NOMO-1 treated with dmso at 0.1 percent for 144 hours (cell line): ENCODE data around the gene AKAP13.
"Not testable (repeated sequence)": the region's sequence is repeated elsewhere in the genome, so short reads cannot be mapped to it uniquely, and the experiment has no call there.

Source experiments
- DNase-seq: peaks from one replicate; lab custom pipeline; 2025; ENCODE audit not compliant: unreplicated experiment; lab: John Stamatoyannopoulos, UW

Gene AKAP13

GRCh38 chr15:85380217-85380811 is at the start of gene AKAP13:
AKAP13 (plus strand) TSS chr15:85380603; CDS start chr15:85485721, 105,118 bp downstream.
- peak; percentile 96 for DNase-seq

- peak; percentile 69 for DNase-seq
These were observed 49.4 kb upstream of the AKAP13 start for GRCh38 chr15:85330901-85331588.

GRCh38 chr15:85331655-85332285 is 48.6 kb upstream of the AKAP13 start:
- DNase-seq = no peak

- DNase-seq = no peak
These were observed 47.1 kb upstream of the AKAP13 start for GRCh38 chr15:85333132-85333831.

- DNase-seq = no peak
These were observed 46.2 kb upstream of the AKAP13 start for GRCh38 chr15:85334241-85334640.

- no peak for DNase-seq
These were observed 45.0 kb upstream of the AKAP13 start for GRCh38 chr15:85335193-85335942.

GRCh38 chr15:85336880-85337279 is 43.5 kb upstream of the AKAP13 start:
- no peak for DNase-seq

GRCh38 chr15:85337425-85338074 is 42.9 kb upstream of the AKAP13 start:
- no peak for DNase-seq

GRCh38 chr15:85340321-85340665 is 40.1 kb upstream of the AKAP13 start:
- no peak for DNase-seq

- DNase-seq = no peak
These were observed 39.6 kb upstream of the AKAP13 start for GRCh38 chr15:85340852-85341251.

- not testable (repeated sequence) for DNase-seq
These were observed 38.2 kb upstream of the AKAP13 start for GRCh38 chr15:85342163-85342562.

GRCh38 chr15:85343443-85343842 is 37.0 kb upstream of the AKAP13 start:
- DNase-seq = not testable (repeated sequence)

GRCh38 chr15:85344241-85344640 is 36.2 kb upstream of the AKAP13 start:
- not testable (repeated sequence) for DNase-seq

GRCh38 chr15:85344653-85345114 is 35.7 kb upstream of the AKAP13 start:
- not testable (repeated sequence) for DNase-seq

- not testable (repeated sequence) for DNase-seq
These were observed 35.0 kb upstream of the AKAP13 start for GRCh38 chr15:85345196-85345918.

- DNase-seq = not testable (repeated sequence)
These were observed 33.8 kb upstream of the AKAP13 start for GRCh38 chr15:85346462-85347084.

GRCh38 chr15:85347264-85348047 is 32.9 kb upstream of the AKAP13 start:
- not testable (repeated sequence) for DNase-seq

GRCh38 chr15:85348048-85348766 is 32.2 kb upstream of the AKAP13 start:
- not testable (repeated sequence) for DNase-seq
